ENCODE results near the gene PARVB. TPM values are rescaled to one million over a fixed set of nuclear protein-coding genes. Genes with fewer than 3 reads are reported as not detected.

PARVB gene
- polyA plus RNA-seq, 2 donors: 1.8 to 3.9 TPM

GRCh38 chr22:44119669-44120313 lies 95.7 kb downstream of the PARVB start:
- WGBS, 2 donors: 89 to 91% methylated on average over 23 of the region's 23 CpGs
- H3K4me1 ChIP-seq (ENCODE audit: control insufficient read depth in 2 of 2, insufficient read depth in 2 of 2, low read length in 1 of 2): no peaks in the 10 kb centered on the region
- H3K9me3 ChIP-seq (ENCODE audit: control insufficient read depth in 2 of 2, insufficient read depth in 1 of 2, low read depth in 1 of 2, low read length in 1 of 2): peaks cover 0 to 2% of the 10 kb centered on the region in 2 donors
- H3K36me3 ChIP-seq (ENCODE audit: control insufficient read depth in 2 of 2, insufficient read depth in 2 of 2, low read length in 1 of 2): peaks cover 0 to 7% of the 10 kb centered on the region in 2 donors
- no peaks in the 10 kb centered on the region for H3K27me3 ChIP-seq (ENCODE audit: control insufficient read depth in 1 of 2, insufficient read depth in 2 of 2, low read length in 2 of 2)
- H3K4me3 ChIP-seq (ENCODE audit: low read depth in 1 of 2, low read length in 2 of 2): no peak overlapping the region
- no peak overlapping the region for H3K27ac ChIP-seq (ENCODE audit: low read depth in 2 of 2, low read length in 1 of 2)

- H3K27me3 ChIP-seq (ENCODE audit: control insufficient read depth in 1 of 2, insufficient read depth in 2 of 2, low read length in 2 of 2): no peaks in the 10 kb centered on the region
- no peaks in the 10 kb centered on the region for H3K4me1 ChIP-seq (ENCODE audit: control insufficient read depth in 2 of 2, insufficient read depth in 2 of 2, low read length in 1 of 2)
- H3K9me3 ChIP-seq (ENCODE audit: control insufficient read depth in 2 of 2, insufficient read depth in 1 of 2, low read depth in 1 of 2, low read length in 1 of 2): peaks cover 0 to 2% of the 10 kb centered on the region in 2 donors
- no peak overlapping the region for H3K4me3 ChIP-seq (ENCODE audit: low read depth in 1 of 2, low read length in 2 of 2)
- peaks cover 0 to 7% of the 10 kb centered on the region in 2 donors for H3K36me3 ChIP-seq (ENCODE audit: control insufficient read depth in 2 of 2, insufficient read depth in 2 of 2, low read length in 1 of 2)
- H3K27ac ChIP-seq (ENCODE audit: low read depth in 2 of 2, low read length in 1 of 2): no peak overlapping the region
- WGBS, 2 donors: 86% methylated on average over 8 of the region's 8 CpGs
These were observed 96.2 kb downstream of the PARVB start for GRCh38 chr22:44120314-44120704.

- H3K27ac ChIP-seq (ENCODE audit: low read depth in 2 of 2, low read length in 1 of 2): no peak overlapping the region
- H3K27me3 ChIP-seq (ENCODE audit: control insufficient read depth in 1 of 2, insufficient read depth in 2 of 2, low read length in 2 of 2): no peaks in the 10 kb centered on the region
- no peaks in the 10 kb centered on the region for H3K36me3 ChIP-seq (ENCODE audit: control insufficient read depth in 2 of 2, insufficient read depth in 2 of 2, low read length in 1 of 2)
- peaks cover 0 to 4% of the 10 kb centered on the region in 2 donors for H3K9me3 ChIP-seq (ENCODE audit: control insufficient read depth in 2 of 2, insufficient read depth in 1 of 2, low read depth in 1 of 2, low read length in 1 of 2)
- no peaks in the 10 kb centered on the region for H3K4me1 ChIP-seq (ENCODE audit: control insufficient read depth in 2 of 2, insufficient read depth in 2 of 2, low read length in 1 of 2)
- no peak overlapping the region for H3K4me3 ChIP-seq (ENCODE audit: low read depth in 1 of 2, low read length in 2 of 2)
- 89 to 94% methylated on average over 6 of the region's 6 CpGs for WGBS, 2 donors
These were observed 101.3 kb downstream of the PARVB start for GRCh38 chr22:44125421-44125820.

- no peaks in the 10 kb centered on the region for H3K36me3 ChIP-seq (ENCODE audit: control insufficient read depth in 2 of 2, insufficient read depth in 2 of 2, low read length in 1 of 2)
- no peak overlapping the region for H3K4me3 ChIP-seq (ENCODE audit: low read depth in 1 of 2, low read length in 2 of 2)
- 89 to 96% methylated on average over 2 of the region's 2 CpGs for WGBS, 2 donors
- no peaks in the 10 kb centered on the region for H3K4me1 ChIP-seq (ENCODE audit: control insufficient read depth in 2 of 2, insufficient read depth in 2 of 2, low read length in 1 of 2)
- H3K9me3 ChIP-seq (ENCODE audit: control insufficient read depth in 2 of 2, insufficient read depth in 1 of 2, low read depth in 1 of 2, low read length in 1 of 2): peaks cover 0 to 4% of the 10 kb centered on the region in 2 donors
- H3K27me3 ChIP-seq (ENCODE audit: control insufficient read depth in 1 of 2, insufficient read depth in 2 of 2, low read length in 2 of 2): no peaks in the 10 kb centered on the region
- H3K27ac ChIP-seq (ENCODE audit: low read depth in 2 of 2, low read length in 1 of 2): no peak overlapping the region
These were observed 102.7 kb downstream of the PARVB start for GRCh38 chr22:44126807-44127206.

- Histone ChIP-seq H3K27ac (ENCODE audit: low read depth in 2 of 2, low read length in 1 of 2) (no peak overlapping the region), H3K9me3 (ENCODE audit: control insufficient read depth in 2 of 2, insufficient read depth in 1 of 2, low read depth in 1 of 2, low read length in 1 of 2) (peaks cover 0 to 2% of the 10 kb centered on the region in 2 donors), H3K4me1 (ENCODE audit: control insufficient read depth in 2 of 2, insufficient read depth in 2 of 2, low read length in 1 of 2) (no peaks in the 10 kb centered on the region), H3K27me3 (ENCODE audit: control insufficient read depth in 1 of 2, insufficient read depth in 2 of 2, low read length in 2 of 2) (no peaks in the 10 kb centered on the region), H3K4me3 (ENCODE audit: low read depth in 1 of 2, low read length in 2 of 2) (no peak overlapping the region), H3K36me3 (ENCODE audit: control insufficient read depth in 2 of 2, insufficient read depth in 2 of 2, low read length in 1 of 2) (no peaks in the 10 kb centered on the region)
- 59 to 83% methylated on average over 1 of the region's 1 CpG for WGBS, 2 donors
These were observed 103.3 kb downstream of the PARVB start for GRCh38 chr22:44127356-44127755.

GRCh38 chr22:44128958-44129618 lies 105.0 kb downstream of the PARVB start:
- Histone ChIP-seq H3K9me3 (ENCODE audit: control insufficient read depth in 2 of 2, insufficient read depth in 1 of 2, low read depth in 1 of 2, low read length in 1 of 2) (peaks cover 0 to 2% of the 10 kb centered on the region in 2 donors), H3K4me1 (ENCODE audit: control insufficient read depth in 2 of 2, insufficient read depth in 2 of 2, low read length in 1 of 2) (no peaks in the 10 kb centered on the region), H3K27me3 (ENCODE audit: control insufficient read depth in 1 of 2, insufficient read depth in 2 of 2, low read length in 2 of 2) (no peaks in the 10 kb centered on the region), H3K4me3 (ENCODE audit: low read depth in 1 of 2, low read length in 2 of 2) (no peak overlapping the region), H3K36me3 (ENCODE audit: control insufficient read depth in 2 of 2, insufficient read depth in 2 of 2, low read length in 1 of 2) (peaks cover 0 to 3% of the 10 kb centered on the region in 2 donors), H3K27ac (ENCODE audit: low read depth in 2 of 2, low read length in 1 of 2) (no peak overlapping the region)
- WGBS, 2 donors: 85 to 89% methylated on average over 19 of the region's 19 CpGs

GRCh38 chr22:44129619-44129976 lies 105.5 kb downstream of the PARVB start:
- H3K27ac ChIP-seq (ENCODE audit: low read depth in 2 of 2, low read length in 1 of 2): no peak overlapping the region
- peaks cover 0 to 3% of the 10 kb centered on the region in 2 donors for H3K36me3 ChIP-seq (ENCODE audit: control insufficient read depth in 2 of 2, insufficient read depth in 2 of 2, low read length in 1 of 2)
- no peak overlapping the region for H3K4me3 ChIP-seq (ENCODE audit: low read depth in 1 of 2, low read length in 2 of 2)
- 47 to 60% methylated on average over 8 of the region's 8 CpGs for WGBS, 2 donors
- no peaks in the 10 kb centered on the region for H3K27me3 ChIP-seq (ENCODE audit: control insufficient read depth in 1 of 2, insufficient read depth in 2 of 2, low read length in 2 of 2)
- peaks cover 0 to 2% of the 10 kb centered on the region in 2 donors for H3K9me3 ChIP-seq (ENCODE audit: control insufficient read depth in 2 of 2, insufficient read depth in 1 of 2, low read depth in 1 of 2, low read length in 1 of 2)
- H3K4me1 ChIP-seq (ENCODE audit: control insufficient read depth in 2 of 2, insufficient read depth in 2 of 2, low read length in 1 of 2): no peaks in the 10 kb centered on the region

- Histone ChIP-seq H3K4me3 (ENCODE audit: low read depth in 1 of 2, low read length in 2 of 2) (no peak overlapping the region), H3K27me3 (ENCODE audit: control insufficient read depth in 1 of 2, insufficient read depth in 2 of 2, low read length in 2 of 2) (no peaks in the 10 kb centered on the region), H3K9me3 (ENCODE audit: control insufficient read depth in 2 of 2, insufficient read depth in 1 of 2, low read depth in 1 of 2, low read length in 1 of 2) (peaks cover 0 to 2% of the 10 kb centered on the region in 2 donors), H3K4me1 (ENCODE audit: control insufficient read depth in 2 of 2, insufficient read depth in 2 of 2, low read length in 1 of 2) (no peaks in the 10 kb centered on the region), H3K27ac (ENCODE audit: low read depth in 2 of 2, low read length in 1 of 2) (no peak overlapping the region), H3K36me3 (ENCODE audit: control insufficient read depth in 2 of 2, insufficient read depth in 2 of 2, low read length in 1 of 2) (peaks cover 0 to 3% of the 10 kb centered on the region in 2 donors)
- WGBS, 2 donors: 59 to 62% methylated on average over 12 of the region's 12 CpGs
These were observed 106.1 kb downstream of the PARVB start for GRCh38 chr22:44130076-44130711.

- Histone ChIP-seq H3K9me3 (ENCODE audit: control insufficient read depth in 2 of 2, insufficient read depth in 1 of 2, low read depth in 1 of 2, low read length in 1 of 2) (peaks cover 0 to under 1% of the 10 kb centered on the region in 2 donors), H3K27me3 (ENCODE audit: control insufficient read depth in 1 of 2, insufficient read depth in 2 of 2, low read length in 2 of 2) (no peaks in the 10 kb centered on the region), H3K27ac (ENCODE audit: low read depth in 2 of 2, low read length in 1 of 2) (no peak overlapping the region), H3K36me3 (ENCODE audit: control insufficient read depth in 2 of 2, insufficient read depth in 2 of 2, low read length in 1 of 2) (peaks cover 0 to 3% of the 10 kb centered on the region in 2 donors), H3K4me3 (ENCODE audit: low read depth in 1 of 2, low read length in 2 of 2) (no peak overlapping the region), H3K4me1 (ENCODE audit: control insufficient read depth in 2 of 2, insufficient read depth in 2 of 2, low read length in 1 of 2) (no peaks in the 10 kb centered on the region)
- WGBS, 2 donors: 95% methylated on average over 12 of the region's 12 CpGs
These were observed 107.3 kb downstream of the PARVB start for GRCh38 chr22:44131412-44131811.

Data from esophagus (tissue), 2 donors.